Measurements from ENCODE around the gene IL26. TPM values are rescaled to one million over a fixed set of nuclear protein-coding genes. Genes with fewer than 3 reads are reported as not detected.

Gene IL26
- total RNA-seq, 6 experiments from 2014 or later = not detected

DNA sequence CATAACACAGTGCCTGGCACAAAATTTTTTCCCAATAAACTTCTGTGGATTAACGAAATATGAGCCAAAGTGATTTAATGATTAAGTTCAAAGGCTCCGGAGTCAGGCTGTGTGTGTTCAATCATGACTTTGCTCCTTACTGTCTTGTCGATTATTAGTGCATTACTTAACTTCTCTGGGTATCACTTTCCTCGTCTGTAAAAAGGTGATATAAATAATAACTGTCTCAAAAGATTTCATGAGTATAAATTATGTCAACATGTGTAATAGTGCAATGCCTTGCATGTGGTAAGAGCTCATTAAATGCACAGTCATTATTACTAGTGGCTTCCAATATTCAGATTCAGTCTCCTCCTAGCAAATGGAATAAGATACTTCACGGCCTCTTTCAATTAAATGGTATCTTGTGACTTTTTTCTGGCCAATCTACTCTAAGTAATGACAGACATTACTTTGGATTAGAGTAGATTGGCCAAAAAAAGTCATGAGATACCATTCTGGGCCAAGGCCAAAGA lies 59.2 kb downstream of the IL26 start:
- Histone ChIP-seq H3K4me3 (no peak overlapping the region), H3K27me3 (no peaks in the 10 kb centered on the region), H3K36me3 (no peaks in the 10 kb centered on the region), H3K4me1 (no peaks in the 10 kb centered on the region), H3K9me3 (no peaks in the 10 kb centered on the region), H3K27ac (no peak overlapping the region)
- no peak for DNase-seq
- 28% methylated on average over 5 of the region's 5 CpGs for WGBS (ENCODE audit: insufficient coverage, low coverage, low lambda C conversion rate, missing lambda C conversion rate)
- no peak for ATAC-seq
- intact Hi-C loops (cut with DNase I) = no loop called here
- TF ChIP-seq, protein P1, sequence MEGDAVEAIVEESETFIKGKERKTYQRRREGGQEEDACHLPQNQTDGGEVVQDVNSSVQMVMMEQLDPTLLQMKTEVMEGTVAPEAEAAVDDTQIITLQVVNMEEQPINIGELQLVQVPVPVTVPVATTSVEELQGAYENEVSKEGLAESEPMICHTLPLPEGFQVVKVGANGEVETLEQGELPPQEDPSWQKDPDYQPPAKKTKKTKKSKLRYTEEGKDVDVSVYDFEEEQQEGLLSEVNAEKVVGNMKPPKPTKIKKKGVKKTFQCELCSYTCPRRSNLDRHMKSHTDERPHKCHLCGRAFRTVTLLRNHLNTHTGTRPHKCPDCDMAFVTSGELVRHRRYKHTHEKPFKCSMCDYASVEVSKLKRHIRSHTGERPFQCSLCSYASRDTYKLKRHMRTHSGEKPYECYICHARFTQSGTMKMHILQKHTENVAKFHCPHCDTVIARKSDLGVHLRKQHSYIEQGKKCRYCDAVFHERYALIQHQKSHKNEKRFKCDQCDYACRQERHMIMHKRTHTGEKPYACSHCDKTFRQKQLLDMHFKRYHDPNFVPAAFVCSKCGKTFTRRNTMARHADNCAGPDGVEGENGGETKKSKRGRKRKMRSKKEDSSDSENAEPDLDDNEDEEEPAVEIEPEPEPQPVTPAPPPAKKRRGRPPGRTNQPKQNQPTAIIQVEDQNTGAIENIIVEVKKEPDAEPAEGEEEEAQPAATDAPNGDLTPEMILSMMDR (IDR thresholded peaks at IDR 0.05) = no peak
- no peak for TF ChIP-seq POLR2A (IDR thresholded peaks at IDR 0.05)

DNA sequence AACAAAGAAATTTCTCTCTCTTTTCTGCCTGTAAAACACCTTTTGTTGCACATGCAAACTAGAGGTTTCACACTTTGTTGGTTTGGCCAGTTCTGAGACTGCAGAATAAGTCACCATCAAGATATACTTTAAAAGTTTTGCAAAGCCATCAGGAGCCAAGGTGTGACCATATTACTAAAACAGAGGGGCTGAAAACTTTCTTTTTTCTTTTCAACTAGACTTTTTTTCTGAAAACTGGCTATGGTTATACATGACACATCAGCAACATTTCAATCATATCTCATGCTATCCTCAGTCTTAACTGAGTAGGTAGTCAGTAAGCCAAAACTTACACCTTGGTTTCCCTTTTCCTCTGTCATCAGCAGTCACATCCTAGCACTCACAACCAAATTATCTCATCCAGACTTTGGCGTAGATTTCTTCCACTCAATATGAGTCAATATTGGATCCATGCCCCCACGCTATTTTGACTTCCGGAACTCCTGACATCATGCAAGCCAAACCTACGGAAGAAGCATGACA lies 62.0 kb downstream of the IL26 start:
- ATAC-seq = no peak
- 63% methylated on average over 4 of the region's 4 CpGs for WGBS (ENCODE audit: insufficient coverage, low coverage, low lambda C conversion rate, missing lambda C conversion rate)

DNA sequence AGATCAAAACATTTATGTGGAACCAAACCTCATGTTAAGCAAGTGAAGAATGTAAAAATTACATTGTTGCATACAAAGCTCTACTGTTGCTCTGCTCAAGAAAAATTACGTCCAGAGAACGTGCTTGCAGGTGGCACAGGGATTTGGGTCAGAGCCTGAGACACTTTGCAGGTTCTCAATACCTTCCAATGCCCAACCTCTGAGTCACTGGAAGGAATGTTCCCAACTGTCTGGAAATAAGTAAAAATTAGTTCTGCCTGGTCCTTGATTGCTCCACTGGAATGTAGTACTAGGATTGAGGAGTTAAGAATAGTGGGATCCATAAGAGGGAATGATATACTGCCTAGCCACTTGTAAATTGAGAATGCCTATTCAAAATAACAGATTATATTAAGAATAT lies 63.2 kb downstream of the IL26 start:
- TF ChIP-seq POLR2A (IDR thresholded peaks at IDR 0.05) = no peak
- TF ChIP-seq, protein P1 (IDR thresholded peaks at IDR 0.05) = no peak
- intact Hi-C loops (cut with DNase I) = no loop called here

More for the DNA sequence above, 62.0 kb downstream of the IL26 start:
- Histone ChIP-seq H3K36me3 (no peaks in the 10 kb centered on the region), H3K27ac (no peak overlapping the region), H3K4me3 (no peak overlapping the region), H3K27me3 (no peaks in the 10 kb centered on the region), H3K9me3 (no peaks in the 10 kb centered on the region), H3K4me1 (no peaks in the 10 kb centered on the region)
- intact Hi-C loops (cut with DNase I) = no loop called here
- no peak for DNase-seq
- TF ChIP-seq, protein P1 (IDR thresholded peaks at IDR 0.05) = no peak
- no peak for TF ChIP-seq POLR2A (IDR thresholded peaks at IDR 0.05)

DNA sequence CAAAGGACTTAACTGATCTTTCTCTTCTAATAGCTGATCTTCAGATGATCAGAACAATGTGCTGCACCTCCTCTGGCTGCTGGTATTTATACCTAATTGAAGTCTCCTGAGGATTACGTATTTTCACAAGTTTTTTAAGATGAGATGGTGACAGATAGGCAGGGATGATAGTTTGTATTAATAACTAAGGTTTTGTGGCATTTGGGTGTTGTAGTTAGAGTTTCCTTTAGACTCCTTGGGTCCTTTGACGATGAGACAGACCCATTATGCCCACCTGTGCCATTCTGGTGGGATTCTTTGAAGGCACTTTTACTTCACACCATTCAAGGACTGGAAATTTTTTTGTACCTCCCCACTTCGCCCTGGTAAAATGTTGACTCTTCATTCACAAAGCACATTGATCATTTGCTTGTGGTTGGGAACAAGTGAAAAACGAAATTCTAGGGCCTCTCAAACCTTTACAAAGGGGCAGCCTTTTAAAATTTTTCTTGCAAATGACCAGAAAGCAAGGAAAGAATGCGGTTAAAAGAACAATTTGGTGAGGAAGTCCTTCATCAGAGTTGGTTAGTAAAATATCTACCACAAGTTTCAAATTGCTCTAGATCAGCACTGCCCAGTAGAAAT lies 65.8 kb downstream of the IL26 start, which contains the start of gene IFNG:
Gene IFNG (minus strand): TSS at position 60 of the 624 bp plus-strand sequence. CDS start 125 bp downstream, outside the sequence.
- Histone ChIP-seq H3K4me1 (no peaks in the 10 kb centered on the region), H3K9me3 (no peaks in the 10 kb centered on the region), H3K36me3 (no peaks in the 10 kb centered on the region), H3K27ac (no peak within 1 kb of the TSS), H3K27me3 (no peaks in the 10 kb centered on the region), H3K4me3 (no peak within 1 kb of the TSS)
- DNase-seq = no peak
- TF ChIP-seq, protein P1 (IDR thresholded peaks at IDR 0.05) = no peak
- no peak for TF ChIP-seq POLR2A (IDR thresholded peaks at IDR 0.05)
- ATAC-seq = peak in 2 of 4 donors; percentile 34 to 39
- WGBS (ENCODE audit: insufficient coverage, low coverage, low lambda C conversion rate, missing lambda C conversion rate) = 27% methylated on average over 5 of the region's 5 CpGs
- intact Hi-C loops (cut with DNase I) = no loop called here

More for the DNA sequence above, 63.2 kb downstream of the IL26 start:
- no peaks in the 10 kb centered on the region for H3K4me1 ChIP-seq
- WGBS (ENCODE audit: insufficient coverage, low coverage, low lambda C conversion rate, missing lambda C conversion rate) = 67% methylated on average over 2 of the region's 2 CpGs
- H3K9me3 ChIP-seq = no peaks in the 10 kb centered on the region
- no peak overlapping the region for H3K4me3 ChIP-seq
- H3K27ac ChIP-seq = no peak overlapping the region
- H3K27me3 ChIP-seq = no peaks in the 10 kb centered on the region
- DNase-seq (no peak), ATAC-seq (no peak)
- no peaks in the 10 kb centered on the region for H3K36me3 ChIP-seq

All from right lobe of liver (tissue), 6 donors.